B cell (primary cell): ENCODE measurements around the gene HOXD12. TPM values are rescaled to one million over a fixed set of nuclear protein-coding genes. Genes with fewer than 3 reads are reported as not detected.

ENCODE experiments used
- ATAC-seq: fragments of 200-7000 bp; cut with Tn5 transposase; one replicate; pipeline ENCODE4 v1.10.0; 2021; ENCODE audit warnings: low read depth, mild to moderate bottlenecking, moderate number of reproducible peaks, moderate library complexity
- CTCF ChIA-PET: fragments of 350-600 bp; sonication (Branson Sonifier 250); formaldehyde crosslinking; loops from one replicate; lab custom pipeline; 2021; ENCODE audit warnings: antibody characterized with exemption, inconsistent platforms; lab: Charles Lee
- POLR2A ChIA-PET: fragments of 350-600 bp; sonication (Branson Sonifier 250); formaldehyde crosslinking; loops from one replicate; lab custom pipeline; 2021; ENCODE audit warnings: antibody characterized with exemption; lab: Charles Lee
- DNase-seq: peaks from one replicate; pipeline ENCODE4 v3.0.0; 2013
- H2AFZ ChIP-seq: 2 replicates; pipeline ENCODE4 v1.6.1; 2012; ENCODE audit warnings: mild to moderate bottlenecking, low read depth, low read length; ENCODE audit not compliant: insufficient read depth, poor library complexity, severe bottlenecking
- H3K27ac ChIP-seq, 2 donors: 1 replicate in 1 of 2; 2 replicates in 1 of 2; pipeline ENCODE4 v1.5.1; 2012 to 2013; ENCODE audit warnings: low read length in 2 of 2, mild to moderate bottlenecking in 2 of 2, moderate library complexity in 1 of 2
- H3K27me3 ChIP-seq, 4 experiments: fragments of 200-600 bp in 1 of 4; sonication (generic) in 1 of 4; replicated peaks in 1 of 4; 1 replicate in 2 of 4; 2 replicates in 2 of 4; pipeline versions ENCODE4 v1.6.1 to v1.7.0; 2013 to 2016; ENCODE audit warnings: low read length in 3 of 4, mild to moderate bottlenecking in 2 of 4, mixed read lengths in 1 of 4, moderate library complexity in 1 of 4; ENCODE audit not compliant: insufficient read depth in 4 of 4, control insufficient read depth in 3 of 4; ENCODE audit errors: control extremely low read depth in 1 of 4
- H3K36me3 ChIP-seq, 2 experiments: replicated peaks in 1 of 2; 1 replicate in 1 of 2; 2 replicates in 1 of 2; pipeline versions ENCODE4 v1.6.1 to v1.7.1; 2013; ENCODE audit warnings: low read length in 1 of 2; ENCODE audit not compliant: insufficient read depth in 2 of 2, control insufficient read depth in 1 of 2; ENCODE audit errors: control extremely low read depth in 1 of 2, extremely low read depth in 1 of 2
- H3K4me1 ChIP-seq, 2 donors: fragments of 200-600 bp in 1 of 2; sonication (generic) in 1 of 2; 1 replicate in 1 of 2; 2 replicates in 1 of 2; pipeline versions ENCODE4 v1.5.1 to v1.6.1; 2013 to 2017; ENCODE audit warnings: low read length in 2 of 2; ENCODE audit not compliant: control insufficient read depth in 2 of 2, insufficient read depth in 2 of 2
- H3K4me2 ChIP-seq: replicated peaks from 2 replicates; pipeline ENCODE3; 2012; ENCODE audit warnings: mild to moderate bottlenecking, low read depth, low read length; ENCODE audit not compliant: poor library complexity, severe bottlenecking
- H3K4me3 ChIP-seq, 5 experiments: fragments of 200-600 bp in 1 of 5; sonication (generic) in 1 of 5; 1 replicate in 3 of 5; 2 replicates in 2 of 5; pipeline versions ENCODE4 v1.5.1 to v1.7.0; 2011 to 2016; ENCODE audit warnings: low read length in 4 of 5, mild to moderate bottlenecking in 4 of 5, low read depth in 2 of 5, control low read depth in 1 of 5, moderate library complexity in 1 of 5; ENCODE audit not compliant: insufficient read depth in 1 of 5; ENCODE audit errors: control extremely low read depth in 1 of 5, extremely low read depth in 1 of 5
- H3K79me2 ChIP-seq: fragments of 200-600 bp; sonication (generic); one replicate; pipeline ENCODE4 v1.6.0; 2016; ENCODE audit warnings: low read length; ENCODE audit not compliant: control insufficient read depth, insufficient read depth
- H3K9ac ChIP-seq: fragments of 200-600 bp; sonication (generic); 2 replicates; pipeline ENCODE4 v1.6.1; 2017; ENCODE audit warnings: mild to moderate bottlenecking, low read length, moderate library complexity
- H3K9me3 ChIP-seq, 3 donors: one replicate each; pipeline versions ENCODE4 v1.6.1 to v1.7.1; 2013; ENCODE audit warnings: low read length in 2 of 3; ENCODE audit not compliant: control insufficient read depth in 2 of 3, insufficient read depth in 1 of 3; ENCODE audit errors: control extremely low read depth in 1 of 3
- H4K20me1 ChIP-seq: 2 replicates; pipeline ENCODE4 v1.6.0; 2012; ENCODE audit warnings: mild to moderate bottlenecking, low read length; ENCODE audit not compliant: insufficient read depth, control insufficient read depth, poor library complexity, severe bottlenecking
- H3K27ac Mint-ChIP-seq: one replicate; pipeline ENCODE4 v1.8.0; 2021; ENCODE audit warnings: mixed read lengths
- H3K27me3 Mint-ChIP-seq: one replicate; pipeline ENCODE4 v1.8.0; 2021; ENCODE audit warnings: mixed read lengths
- H3K4me1 Mint-ChIP-seq: one replicate; pipeline ENCODE4 v1.8.0; 2021; ENCODE audit warnings: mixed read lengths
- H3K4me3 Mint-ChIP-seq: one replicate; pipeline ENCODE4 v1.8.0; 2021; ENCODE audit warnings: mixed read lengths
- H3K9me3 Mint-ChIP-seq: one replicate; pipeline ENCODE4 v1.8.0; 2022; ENCODE audit warnings: mixed read lengths; ENCODE audit not compliant: insufficient read depth
- CTCF ChIP-seq: fragments of 200-600 bp; IDR thresholded peaks from one replicate; pipeline ENCODE4 v1.8.0; 2022; ENCODE audit warnings: antibody characterized with exemption, mild to moderate bottlenecking
- EZH2 ChIP-seq: IDR thresholded peaks from 2 replicates; pipeline ENCODE4 v1.6.1; 2012; ENCODE audit warnings: borderline replicate concordance, low read depth, mild to moderate bottlenecking, moderate library complexity, low read length; ENCODE audit not compliant: insufficient read depth, poor library complexity, severe bottlenecking
- WGBS: methylation state at CpG from one replicate; pipeline ENCODE4 v1.1.5; 2013; ENCODE audit warnings: missing lambda C conversion rate; ENCODE audit not compliant: insufficient coverage; 5-methylcytosine and 5-hydroxymethylcytosine counted together
- intact Hi-C: fragments of 100-400 bp; cut with micrococcal nuclease; formaldehyde crosslinking; loops from one replicate; pipeline ENCODE4 v1.10.0; 2022
- polyA plus RNA-seq: library from polyadenylated mRNA; depleted of rRNA; stranded (reverse); fragments of >200 nt; gene quantifications from 2 replicates; pipeline ENCODE4 v1.2.3, GENCODE V29; 2012
- total RNA-seq, 2 donors: library from RNA; stranded (reverse); fragments of 120-200 nt in 1 of 2; gene quantifications; 1 replicate in 1 of 2; 2 replicates in 1 of 2; pipeline versions ENCODE4 v1.2.3 to v1.2.4, GENCODE V29; 2013 to 2022

Gene HOXD12
- total and polyA plus RNA-seq, 2 donors (not counting 1 experiment from before 2014, with no cell fraction given): not detected

DNA sequence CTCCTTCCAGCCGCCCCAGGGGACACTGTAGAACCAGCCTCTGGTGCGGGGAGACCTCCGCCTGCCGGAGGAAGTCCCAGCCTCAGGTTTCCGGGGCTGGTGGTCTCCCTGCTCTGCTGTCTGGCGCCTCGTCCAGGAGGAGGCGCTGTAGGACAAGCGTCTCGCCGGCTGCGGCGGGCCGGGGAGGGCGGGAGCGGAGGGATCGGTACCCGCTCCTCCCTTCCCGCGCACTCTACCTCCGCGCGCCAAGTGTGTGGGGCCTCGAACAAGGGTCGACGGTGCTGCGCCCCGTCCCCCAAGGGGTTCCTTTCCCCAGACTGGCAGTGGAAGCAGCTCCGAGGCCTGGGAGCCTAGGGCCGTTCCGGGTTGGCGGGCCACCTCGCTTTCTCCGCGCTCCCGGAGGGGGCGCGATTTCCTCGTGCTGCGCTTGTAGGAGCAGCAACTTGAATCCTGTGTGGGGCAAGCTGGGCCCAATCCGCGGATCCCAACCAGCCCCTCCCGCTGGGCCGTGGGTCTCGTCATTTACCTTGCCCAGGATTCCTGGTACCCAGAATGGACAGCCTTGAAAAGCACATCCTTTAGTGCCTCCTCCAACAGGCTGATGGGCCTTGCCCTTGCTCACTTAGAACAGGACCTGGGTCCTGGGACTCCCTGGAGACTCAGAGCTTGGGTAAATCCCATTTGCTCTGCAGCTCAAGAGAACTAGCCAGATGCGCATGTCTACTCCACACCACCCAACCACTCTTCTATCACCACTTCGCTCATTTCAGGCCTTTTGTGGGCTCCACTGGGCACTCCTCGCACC is 41.1 kb downstream of the HOXD12 start:
- H3K4me1 ChIP-seq: peaks cover 19 to 38% of the 10 kb centered on the region in 2 donors
- peaks cover 23% of the 10 kb centered on the region for H3K4me1 Mint-ChIP-seq
- peak overlapping the region; percentile 9 for H2AFZ ChIP-seq
- H3K36me3 ChIP-seq: no peaks in the 10 kb centered on the region
- ChIA-PET CTCF (interaction anchor here (0.6 to 3.8 kb wide), 12 partner anchors 9 to 673 kb away, joined by 3 to 26 read pairs (median 4); no protein-coding TSS in a partner anchor), POLR2A (no interaction called here)
- H3K4me3 ChIP-seq: peak overlapping the region in 2 of 5 experiments; percentile 29 to 32
- no peak overlapping the region for H3K27ac ChIP-seq
- H4K20me1 ChIP-seq: no peaks in the 10 kb centered on the region
- DNase-seq: peak; percentile 74
- peak overlapping the region; percentile 42 for H3K4me3 Mint-ChIP-seq
- H3K9me3 Mint-ChIP-seq: no peaks in the 10 kb centered on the region
- peak overlapping the region; percentile 25 for H3K9ac ChIP-seq
- TF ChIP-seq CTCF: peak; percentile 61
- no peak for TF ChIP-seq EZH2
- peaks cover 76% of the 10 kb centered on the region for H3K27me3 Mint-ChIP-seq
- ATAC-seq: peak; percentile 73
- whole genome bisulfite sequencing: 7% methylated on average over 48 of the region's 48 CpGs
- H3K79me2 ChIP-seq: no peaks in the 10 kb centered on the region
- H3K9me3 ChIP-seq: peaks cover 0 to 33% (median 6%) of the 10 kb centered on the region in 3 donors
- H3K27me3 ChIP-seq: peaks cover 0 to 90% (median 68%) of the 10 kb centered on the region in 4 experiments
- peak overlapping the region; percentile 58 for H3K4me2 ChIP-seq
- no peak overlapping the region for H3K27ac Mint-ChIP-seq
- intact Hi-C loops: loop anchor here (5.0 kb wide), 1 partner anchor 412 kb away; no protein-coding TSS in a partner anchor

- intact Hi-C loops: loop anchor here (5.0 kb wide), 1 partner anchor 410 kb away; no protein-coding TSS in a partner anchor
- ChIA-PET CTCF (interaction anchor here (0.9 to 2.2 kb wide), 2 partner anchors 15 to 495 kb away, joined by 3 to 9 read pairs; no protein-coding TSS in a partner anchor), POLR2A (no interaction called here)
- no peaks in the 10 kb centered on the region for H3K36me3 ChIP-seq
- DNase-seq (no peak), ATAC-seq (no peak)
- no peaks in the 10 kb centered on the region for H3K79me2 ChIP-seq
- no peak overlapping the region for H2AFZ ChIP-seq
- H3K27ac Mint-ChIP-seq: no peak overlapping the region
- no peaks in the 10 kb centered on the region for H4K20me1 ChIP-seq
- H3K27ac ChIP-seq: no peak overlapping the region
- H3K4me1 ChIP-seq: peaks cover 12 to 22% of the 10 kb centered on the region in 2 donors
- H3K9me3 ChIP-seq: peaks cover 0 to 30% (median 6%) of the 10 kb centered on the region in 3 donors
- H3K4me2 ChIP-seq: no peak overlapping the region
- TF ChIP-seq CTCF: no peak
- no peak for TF ChIP-seq EZH2
- H3K4me3 ChIP-seq: no peak overlapping the region
- peaks cover 16% of the 10 kb centered on the region for H3K4me1 Mint-ChIP-seq
- no CpG with 5 or more reads among the region's 2 CpGs for WGBS
- H3K27me3 ChIP-seq: peaks cover 0 to 91% (median 68%) of the 10 kb centered on the region in 4 experiments
- H3K9me3 Mint-ChIP-seq: no peaks in the 10 kb centered on the region
- H3K4me3 Mint-ChIP-seq: no peak overlapping the region
- H3K27me3 Mint-ChIP-seq: peaks cover 76% of the 10 kb centered on the region
- H3K9ac ChIP-seq: no peak overlapping the region
Measured at GRCh38 chr2:176142281-176142680, 42.7 kb downstream of the HOXD12 start.
